H1 (cell line): ENCODE data around the gene MRPL40. TPM values are rescaled to one million over a fixed set of nuclear protein-coding genes. Genes with fewer than 3 reads are reported as not detected.

Source experiments
- CTCF ChIA-PET: fragments of 300-600 bp; sonication (Branson Sonifier 250); formaldehyde crosslinking; loops from one replicate; lab custom pipeline; 2021; ENCODE audit not compliant: partially characterized antibody; lab: Charles Lee
- POLR2A ChIA-PET: fragments of 300-600 bp; sonication (Branson Sonifier 250); formaldehyde crosslinking; loops from one replicate; lab custom pipeline; 2021; ENCODE audit warnings: inconsistent platforms; ENCODE audit not compliant: partially characterized antibody; lab: Charles Lee
- DNase-seq, 2 experiments: peaks; one replicate each; pipeline versions ENCODE4 v3.0.0 to v3.0.0-alpha.2; 2010 to 2022; ENCODE audit warnings: low spot score in 2 of 2, low read depth in 1 of 2, mixed read lengths in 1 of 2
- FAIRE-seq: peaks from 2 replicates; lab custom pipeline; 2011; peaks lifted over from hg19 to GRCh38; lab: Jason Lieb, UNC
- H2AFZ ChIP-seq: 2 replicates; pipeline ENCODE4 v1.8.1; 2012; ENCODE audit warnings: low read length, inconsistent platforms
- H2AK5ac ChIP-seq: 2 replicates; pipeline ENCODE4 v1.6.1; 2013; ENCODE audit warnings: low read depth, low read length
- H2BK120ac ChIP-seq: replicated peaks from 2 replicates; pipeline ENCODE3; 2013; ENCODE audit warnings: low read depth, low read length, inconsistent platforms
- H2BK12ac ChIP-seq: 2 replicates; pipeline ENCODE4 v1.6.1; 2013; ENCODE audit warnings: low read depth, low read length
- H2BK15ac ChIP-seq: 2 replicates; pipeline ENCODE4 v1.6.1; 2013; ENCODE audit warnings: low read length
- H2BK20ac ChIP-seq: 2 replicates; pipeline ENCODE4 v1.6.1; 2013; ENCODE audit warnings: low read length
- H2BK5ac ChIP-seq: 2 replicates; pipeline ENCODE4 v1.6.1; 2013; ENCODE audit warnings: low read depth, low read length
- H3K14ac ChIP-seq: 2 replicates; pipeline ENCODE4 v1.6.1; 2013; ENCODE audit warnings: inconsistent platforms; ENCODE audit not compliant: insufficient read length
- H3K18ac ChIP-seq: 2 replicates; pipeline ENCODE4 v1.6.1; 2013; ENCODE audit warnings: low read length; ENCODE audit errors: extremely low read depth
- H3K23ac ChIP-seq: 2 replicates; pipeline ENCODE4 v1.6.1; 2013; ENCODE audit warnings: inconsistent platforms; ENCODE audit not compliant: insufficient read length
- H3K23me2 ChIP-seq: 2 replicates; pipeline ENCODE4 v1.6.1; 2013; ENCODE audit warnings: low read depth, low read length
- H3K27ac ChIP-seq: 2 replicates; pipeline ENCODE4 v1.6.1; 2011; ENCODE audit warnings: low read depth, low read length, inconsistent platforms
- H3K27me3 ChIP-seq, 4 experiments: replicated peaks in 1 of 4; 1 replicate in 1 of 4; 2 replicates in 3 of 4; pipeline versions ENCODE4 v1.6.1 to v1.8.1; 2011 to 2013; ENCODE audit warnings: low read length in 3 of 4, mild to moderate bottlenecking in 3 of 4, inconsistent platforms in 2 of 4, mixed read lengths in 2 of 4, moderate library complexity in 1 of 4; ENCODE audit not compliant: control insufficient read depth in 3 of 4, insufficient read depth in 3 of 4; ENCODE audit errors: extremely low read depth in 1 of 4
- H3K36me3 ChIP-seq, 4 experiments: 2 replicates each; pipeline versions ENCODE4 v1.6.1 to v1.8.1; 2011 to 2013; ENCODE audit warnings: mild to moderate bottlenecking in 4 of 4, low read length in 3 of 4, moderate library complexity in 2 of 4, control low read depth in 1 of 4, inconsistent platforms in 1 of 4; ENCODE audit not compliant: insufficient read depth in 4 of 4, control insufficient read depth in 2 of 4
- H3K4ac ChIP-seq: replicated peaks from 2 replicates; pipeline ENCODE3; 2013; ENCODE audit warnings: low read length, low read depth, mixed read lengths, inconsistent platforms; ENCODE audit not compliant: insufficient read length
- H3K4me1 ChIP-seq, 4 experiments: replicated peaks in 1 of 4; 1 replicate in 1 of 4; 2 replicates in 3 of 4; pipeline versions ENCODE4 v1.6.1 to v1.8.1; 2011 to 2013; ENCODE audit warnings: low read length in 3 of 4, inconsistent platforms in 2 of 4, mixed read lengths in 1 of 4; ENCODE audit not compliant: insufficient read depth in 4 of 4, control insufficient read depth in 3 of 4
- H3K4me2 ChIP-seq, 2 experiments: 2 replicates each; pipeline versions ENCODE4 v1.6.1 to v1.8.1; 2011 to 2013; ENCODE audit warnings: low read depth in 2 of 2, low read length in 2 of 2, control low read depth in 1 of 2, inconsistent platforms in 1 of 2, mild to moderate bottlenecking in 1 of 2; ENCODE audit not compliant: insufficient read depth in 1 of 2
- H3K4me3 ChIP-seq, 4 experiments: fragments of 200-600, 300-600 bp in 1 of 4; sonication (generic), shearing (Covaris generic), sonication (Bioruptor Twin) in 1 of 4; 2 replicates each; pipeline versions ENCODE4 v1.5.1 to v1.8.1; 2011 to 2016; ENCODE audit warnings: low read length in 4 of 4, low read depth in 3 of 4, control low read depth in 2 of 4, inconsistent platforms in 2 of 4, mild to moderate bottlenecking in 2 of 4, mixed read lengths in 1 of 4, moderate library complexity in 1 of 4; ENCODE audit not compliant: insufficient read depth in 2 of 4; ENCODE audit errors: extremely low read depth in 1 of 4
- H3K56ac ChIP-seq: replicated peaks from 2 replicates; pipeline ENCODE3; 2013; ENCODE audit warnings: low read depth, mild to moderate bottlenecking, mixed read lengths, low read length, inconsistent platforms; ENCODE audit not compliant: insufficient read length
- H3K79me1 ChIP-seq: 2 replicates; pipeline ENCODE4 v1.6.1; 2013; ENCODE audit warnings: low read depth, low read length, control low read depth
- H3K79me2 ChIP-seq, 2 experiments: 2 replicates each; pipeline versions ENCODE4 v1.6.1 to v1.8.1; 2012 to 2013; ENCODE audit warnings: low read length in 2 of 2, mild to moderate bottlenecking in 2 of 2, inconsistent platforms in 1 of 2; ENCODE audit not compliant: insufficient read depth in 2 of 2, control insufficient read depth in 1 of 2
- H3K9ac ChIP-seq, 4 experiments: replicated peaks in 1 of 4; 1 replicate in 1 of 4; 2 replicates in 3 of 4; pipeline versions ENCODE4 v1.6.1 to v1.8.1; 2011 to 2013; ENCODE audit warnings: low read depth in 3 of 4, low read length in 3 of 4, control low read depth in 2 of 4, mild to moderate bottlenecking in 2 of 4, moderate library complexity in 2 of 4, inconsistent platforms in 1 of 4; ENCODE audit errors: extremely low read depth in 1 of 4
- H3K9me3 ChIP-seq, 2 experiments: 2 replicates each; pipeline versions ENCODE4 v1.6.1 to v1.8.1; 2012 to 2013; ENCODE audit warnings: mild to moderate bottlenecking in 2 of 2, moderate library complexity in 2 of 2, control low read depth in 1 of 2, inconsistent platforms in 1 of 2, low read depth in 1 of 2, low read length in 1 of 2, mixed read lengths in 1 of 2; ENCODE audit not compliant: insufficient read depth in 2 of 2
- H4K20me1 ChIP-seq, 2 experiments: replicated peaks in 1 of 2; 2 replicates each; pipeline versions ENCODE3 to v1.8.1; 2011 to 2013; ENCODE audit warnings: inconsistent platforms in 2 of 2, low read length in 2 of 2, mild to moderate bottlenecking in 1 of 2; ENCODE audit not compliant: insufficient read depth in 2 of 2, control insufficient read depth in 1 of 2
- H4K5ac ChIP-seq: 2 replicates; pipeline ENCODE4 v1.6.1; 2013; ENCODE audit warnings: low read length, low read depth, mixed read lengths, inconsistent platforms; ENCODE audit not compliant: insufficient read length
- H4K8ac ChIP-seq: 2 replicates; pipeline ENCODE4 v1.8.0; 2013; ENCODE audit warnings: mild to moderate bottlenecking, moderate library complexity, low read length, inconsistent platforms; ENCODE audit not compliant: insufficient read depth; ENCODE audit errors: extremely low read depth
- H4K91ac ChIP-seq: replicated peaks from 2 replicates; pipeline ENCODE3; 2013; ENCODE audit warnings: low read length, mixed read lengths, inconsistent platforms; ENCODE audit not compliant: insufficient read length
- BACH1 ChIP-seq: IDR thresholded peaks from 2 replicates; pipeline ENCODE4 v1.6.1; 2012; ENCODE audit warnings: low read length, improper control_type of control experiment
- RAD21 ChIP-seq, 2 experiments: IDR thresholded peaks in 1 of 2; conservative IDR thresholded peaks in 1 of 2; 2 replicates each; pipeline ENCODE4 v1.6.1; 2011; ENCODE audit warnings: low read depth in 2 of 2, low read length in 2 of 2, improper control_type of control experiment in 1 of 2, inconsistent platforms in 1 of 2, mild to moderate bottlenecking in 1 of 2, moderate library complexity in 1 of 2
- WGBS, 2 experiments: shearing (Covaris generic) in 1 of 2; methylation state at CpG; one replicate each; pipeline versions ENCODE4 v1.1.6 to v1.1.7; 2013 to 2015; ENCODE audit warnings: low lambda C conversion rate in 2 of 2, mixed read lengths in 2 of 2, inconsistent platforms in 1 of 2, low coverage in 1 of 2, missing lambda C conversion rate in 1 of 2; ENCODE audit not compliant: insufficient replicate concordance in 2 of 2, insufficient coverage in 1 of 2, insufficient read length in 1 of 2; ENCODE audit errors: extremely low coverage in 1 of 2, missing lambda C conversion rate in 1 of 2; 5-methylcytosine and 5-hydroxymethylcytosine counted together
- polyA plus RNA-seq, 7 experiments: library from polyadenylated mRNA; depleted of rRNA in 3 of 7; stranded (reverse) in 5 of 7; unstranded in 2 of 7; fragments of >200 nt in 5 of 7; fragments of 200-250 nt in 2 of 7; gene quantifications; 1 replicate in 5 of 7; 2 replicates in 1 of 7; 4 replicates in 1 of 7; pipeline versions ENCODE4 v1.2.1 to v1.2.3, GENCODE V29; 2011 to 2013; ENCODE audit warnings: missing spikeins in 2 of 7, mixed read lengths in 2 of 7
- total RNA-seq: library from RNA; stranded (reverse); fragmentation: NEBNext Ultra II Directional; extraction: Animal tissue kit (Norgen Biotek cat#: 25700); gene quantifications from 2 replicates; pipeline ENCODE4 v1.2.1, GENCODE V29; 2021

MRPL40 gene
- total and polyA plus RNA-seq, 2 of the 8 experiments (the other 6 are each of a cell fraction or from before 2014, with no cell fraction given) = 12.4 to 14.5 TPM

DNA sequence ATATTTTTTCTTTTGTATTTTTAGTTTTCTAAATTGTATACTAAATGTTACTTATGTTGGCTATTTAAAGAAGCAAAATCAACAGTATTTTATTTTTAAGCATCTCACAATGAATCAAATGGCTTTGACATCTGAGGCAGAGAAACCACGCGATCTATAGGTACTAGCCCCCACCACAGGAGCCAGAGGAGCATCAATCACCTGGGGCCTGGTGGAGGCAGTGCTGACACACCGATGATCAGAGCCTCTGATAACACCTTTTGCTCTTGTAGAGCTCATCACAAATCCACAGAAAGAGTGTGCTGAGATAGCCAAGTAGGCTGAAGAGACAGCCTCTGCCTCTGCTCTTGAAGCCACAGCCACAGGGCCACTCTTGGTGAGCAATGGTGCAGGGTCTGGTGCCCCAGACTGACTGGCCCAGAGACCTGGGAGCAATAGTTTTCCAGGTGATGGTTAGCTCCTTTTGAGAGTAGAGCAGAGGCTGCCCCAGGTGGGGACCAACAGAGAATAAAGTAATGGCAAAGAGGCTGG, 26.0 kb upstream of the MRPL40 start:
- H3K4me2 ChIP-seq = no peak overlapping the region
- no peak for FAIRE-seq

More for the DNA sequence above, 26.0 kb upstream of the MRPL40 start:
- Histone ChIP-seq H2AFZ (no peak overlapping the region), H3K4me3 (no peak overlapping the region), H3K4ac (no peak overlapping the region), H2BK5ac (no peak overlapping the region), H3K56ac (no peak overlapping the region), H4K20me1 (peaks cover 8 to 21% of the 10 kb centered on the region in 2 experiments), H3K79me2 (peaks cover 0 to 9% of the 10 kb centered on the region in 2 experiments; a peak in 1 of 4 replicates), H4K5ac (no peak overlapping the region), H3K79me1 (peaks cover 5% of the 10 kb centered on the region; the same call in 1 of the 2 replicates), H4K91ac (no peak overlapping the region), H3K27ac (no peak overlapping the region), H2BK120ac (no peak overlapping the region), H3K14ac (no peak overlapping the region), H3K23ac (no peak overlapping the region), H3K9me3 (no peaks in the 10 kb centered on the region), H2AK5ac (no peak overlapping the region), H2BK20ac (no peak overlapping the region), H2BK12ac (no peak overlapping the region), H2BK15ac (no peak overlapping the region), H3K27me3 (no peaks in the 10 kb centered on the region), H3K9ac (no peak overlapping the region), H3K4me1 (no peaks in the 10 kb centered on the region), H4K8ac (no peak overlapping the region), H3K36me3 (peaks cover 7 to 40% (median 29%) of the 10 kb centered on the region in 4 experiments; a peak in 7 of 8 replicates), H3K23me2 (no peaks in the 10 kb centered on the region), H3K18ac (no peak overlapping the region)
- DNase-seq = no peak
- WGBS, 2 experiments = 82% methylated on average over 3 of the region's 3 CpGs; no CpG with 5 or more reads in 1 of the 2 experiments
- ChIA-PET POLR2A (interaction anchor here (1.2 to 2.0 kb wide), 2 partner anchors 9 to 13 kb away, joined by 3 to 4 read pairs; no protein-coding TSS in a partner anchor), CTCF (interaction anchor here (0.8 kb wide), 2 partner anchors 11 to 24 kb away, joined by 3 read pairs; no protein-coding TSS in a partner anchor)
- TF ChIP-seq BACH1 (no peak), RAD21 (IDR thresholded peaks at IDR 0.05 in 1 of 2, conservative IDR thresholded peaks at IDR 0.05 in 1 of 2; ENCODE audit: low read depth in 2 of 2, low read length in 2 of 2) (peak in 1 of 2 experiments; percentile 14; a peak in 1 of 4 replicates)
